GM19240 (cell line): ENCODE data around the gene GFRA4.
"Not testable (repeated sequence)": the region's sequence is repeated elsewhere in the genome, so short reads cannot be mapped to it uniquely, and the experiment has no call there.

Experiments
- DNase-seq: peaks from one replicate; pipeline ENCODE4 v3.0.0; 2011; ENCODE audit warnings: low spot score; ENCODE audit not compliant: insufficient read length

GFRA4 gene

DNA sequence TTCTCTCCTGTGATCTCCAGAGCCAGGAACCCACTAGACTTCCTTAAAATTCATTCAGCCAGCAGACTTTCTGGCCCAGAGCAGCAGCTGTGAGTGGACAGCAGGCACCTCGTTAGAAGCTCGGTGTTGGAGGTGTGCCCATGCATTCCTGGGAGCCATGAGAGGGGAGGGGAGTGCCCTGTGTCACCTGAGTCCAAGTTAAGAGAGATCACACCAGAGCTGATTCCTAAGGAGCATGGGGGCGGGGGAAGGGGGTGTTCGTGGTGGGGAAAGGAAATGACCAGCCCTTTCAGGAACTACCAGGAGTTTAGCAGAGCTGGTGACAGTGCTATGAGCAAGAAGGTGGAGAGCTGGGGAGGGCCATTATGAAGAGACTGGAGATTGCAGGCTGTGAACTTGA is 46.9 kb downstream of the GFRA4 start:
- DNase-seq: no peak

DNA sequence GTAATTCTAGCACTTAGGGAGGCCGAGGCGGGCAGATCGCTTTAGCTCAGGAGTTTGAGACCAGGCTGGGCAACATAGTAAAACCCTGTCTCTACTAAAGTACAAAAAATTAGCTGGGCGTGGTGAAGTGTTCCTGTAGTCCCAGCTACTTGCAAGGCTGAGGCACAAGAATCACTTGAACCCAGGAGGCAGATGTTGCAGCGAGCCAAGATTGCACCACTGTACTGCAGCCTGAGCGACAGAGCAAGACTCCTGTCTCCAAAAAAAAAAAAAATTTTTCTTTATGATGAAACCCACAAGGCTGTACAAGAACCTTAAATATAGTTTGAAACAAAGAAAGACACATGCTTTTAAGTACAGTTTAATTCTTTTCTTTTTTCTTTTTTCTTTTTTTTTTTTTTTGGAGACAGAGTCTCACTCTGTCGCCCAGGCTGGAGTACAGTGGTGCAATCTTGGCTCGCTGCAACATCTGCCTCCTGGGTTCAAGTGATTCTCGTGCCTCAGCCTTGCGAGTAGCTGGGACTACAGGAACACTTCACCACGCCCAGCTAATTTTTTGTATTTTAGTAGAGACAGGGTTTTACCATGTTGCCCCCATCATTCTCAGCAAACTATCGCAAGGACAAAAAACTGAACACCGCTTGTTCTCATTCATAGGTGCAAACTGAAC is 47.9 kb downstream of the GFRA4 start:
- not testable (repeated sequence) for DNase-seq

DNA sequence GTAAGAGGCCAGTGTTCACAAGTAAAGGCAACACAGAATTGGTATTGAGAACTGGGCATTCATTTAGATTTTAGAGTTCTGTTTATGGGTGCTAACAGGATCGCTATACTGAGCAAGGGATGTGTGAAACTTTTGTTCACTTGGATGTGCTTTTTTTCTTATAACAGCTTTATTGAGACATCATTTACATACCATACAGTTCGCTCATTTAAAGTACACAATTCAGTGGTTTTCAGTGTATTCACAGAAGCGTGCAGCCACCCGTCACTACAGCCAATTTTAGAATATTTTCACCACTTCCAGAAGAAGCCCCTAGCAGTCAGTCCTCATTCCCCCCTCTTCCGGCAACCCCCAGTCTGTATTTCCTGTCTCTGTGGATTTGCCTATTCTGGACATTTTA is 48.7 kb downstream of the GFRA4 start:
- no peak for DNase-seq

GRCh38 chr20:3613821-3614440 is 49.3 kb downstream of the GFRA4 start:
- no peak for DNase-seq

DNA sequence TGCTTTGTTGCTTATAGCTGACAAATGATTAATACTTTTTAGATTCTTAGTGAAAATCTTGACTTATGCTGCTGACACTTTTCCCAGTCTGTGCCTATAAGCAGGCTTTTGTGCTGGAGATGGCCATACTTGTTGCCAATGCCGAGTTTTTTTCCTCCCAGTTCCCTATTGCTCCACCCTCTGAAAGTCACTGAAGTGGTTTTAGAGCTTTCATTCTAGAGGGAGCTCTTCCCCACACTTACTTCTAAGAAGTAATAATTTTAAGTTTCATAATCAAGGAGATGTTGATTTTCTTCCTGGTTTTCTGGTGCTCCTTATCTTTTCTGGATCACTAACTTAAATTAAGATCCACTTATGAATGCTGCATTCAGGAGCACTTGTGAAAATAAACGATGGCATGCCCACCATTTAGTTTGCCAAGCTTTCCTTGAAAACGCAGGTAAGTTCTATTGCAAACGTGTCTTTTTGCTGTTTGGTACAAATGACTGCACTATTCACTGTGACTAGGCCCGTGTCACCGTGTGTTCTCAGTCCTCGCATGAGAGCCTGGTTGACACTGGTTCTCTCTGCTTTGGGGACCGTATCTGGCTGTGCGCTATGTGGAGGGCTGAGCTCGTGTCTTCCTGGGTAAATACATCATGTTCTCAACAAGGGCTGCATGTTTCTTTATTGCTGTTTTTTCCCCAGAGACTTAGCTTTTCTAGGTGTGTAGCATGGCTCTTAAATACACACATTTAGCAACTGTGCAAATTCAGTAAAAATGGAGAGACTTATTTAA is 50.2 kb downstream of the GFRA4 start:
- no peak for DNase-seq

DNA sequence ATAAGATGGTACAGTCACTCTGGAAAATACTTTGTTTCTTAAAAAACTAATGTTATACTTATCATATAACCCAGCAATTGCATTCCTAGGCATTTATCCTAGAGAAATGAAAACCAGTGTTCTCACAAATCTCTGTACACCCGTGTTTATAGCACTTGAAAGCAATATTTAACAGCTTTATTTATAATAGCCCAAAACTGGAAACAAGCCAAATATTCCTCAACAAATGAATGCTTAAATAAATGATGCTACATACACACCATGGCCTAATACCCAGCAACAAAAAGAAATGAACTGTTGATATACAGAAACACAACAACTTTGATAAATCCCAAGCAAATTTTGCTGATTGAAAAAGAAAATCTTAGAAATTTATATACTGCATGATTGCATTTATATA is 51.3 kb downstream of the GFRA4 start:
- no peak for DNase-seq
